Neutrophil (primary cell): ENCODE results near the gene DHX35.

ENCODE experiments used
- H3K27ac ChIP-seq: fragments of 200-600 bp; sonication (generic); 2 replicates; pipeline ENCODE4 v1.5.1; 2016; ENCODE audit warnings: mild to moderate bottlenecking, moderate library complexity
- H3K27me3 ChIP-seq: fragments of 200-600 bp; sonication (generic); 2 replicates; pipeline ENCODE4 v1.6.0; 2016; ENCODE audit warnings: mild to moderate bottlenecking
- H3K36me3 ChIP-seq: fragments of 200-600 bp; sonication (generic); 2 replicates; pipeline ENCODE4 v1.5.1; 2017
- H3K4me1 ChIP-seq, 2 experiments: fragments of 200-600 bp in 1 of 2; sonication (generic) in 1 of 2; 1 replicate in 1 of 2; 2 replicates in 1 of 2; pipeline versions ENCODE4 v1.5.1 to v1.6.1; 2013 to 2016; ENCODE audit warnings: low read depth in 1 of 2, low read length in 1 of 2, mild to moderate bottlenecking in 1 of 2, moderate library complexity in 1 of 2; ENCODE audit not compliant: control insufficient read depth in 1 of 2, insufficient read depth in 1 of 2
- H3K4me3 ChIP-seq, 2 experiments: fragments of 200-600 bp in 1 of 2; sonication (generic) in 1 of 2; 1 replicate in 1 of 2; 2 replicates in 1 of 2; pipeline ENCODE4 v1.5.1; 2013 to 2016; ENCODE audit warnings: low read depth in 1 of 2, low read length in 1 of 2, mild to moderate bottlenecking in 1 of 2, moderate library complexity in 1 of 2
- H3K9me3 ChIP-seq: fragments of 200-600 bp; sonication (generic); 2 replicates; pipeline ENCODE4 v1.5.1; 2016
- CTCF ChIP-seq: fragments of 200-600 bp; sonication (generic); IDR thresholded peaks from 2 replicates; pipeline ENCODE4 v1.5.1; 2016; ENCODE audit warnings: antibody characterized with exemption

DHX35 gene

GRCh38 chr20:39057911-39058310, 95.8 kb downstream of the DHX35 start:
- no peak for TF ChIP-seq CTCF
- no peaks in the 10 kb centered on the region for H3K36me3 ChIP-seq
- no peaks in the 10 kb centered on the region for H3K4me1 ChIP-seq
- no peak overlapping the region for H3K4me3 ChIP-seq
- peaks cover 7% of the 10 kb centered on the region for H3K27me3 ChIP-seq
- H3K9me3 ChIP-seq = no peaks in the 10 kb centered on the region
- no peak overlapping the region for H3K27ac ChIP-seq

- no peak for TF ChIP-seq CTCF
- Histone ChIP-seq H3K27ac (no peak overlapping the region), H3K27me3 (peaks cover 5% of the 10 kb centered on the region), H3K4me1 (no peaks in the 10 kb centered on the region), H3K36me3 (no peaks in the 10 kb centered on the region), H3K4me3 (no peak overlapping the region), H3K9me3 (no peaks in the 10 kb centered on the region)
These were observed 96.9 kb downstream of the DHX35 start for GRCh38 chr20:39059036-39059435.

GRCh38 chr20:39066471-39067242, 104.5 kb downstream of the DHX35 start:
- Histone ChIP-seq H3K4me1 (no peaks in the 10 kb centered on the region), H3K4me3 (no peak overlapping the region), H3K9me3 (no peaks in the 10 kb centered on the region), H3K36me3 (no peaks in the 10 kb centered on the region), H3K27me3 (peaks cover 40% of the 10 kb centered on the region), H3K27ac (no peak overlapping the region)
- TF ChIP-seq CTCF = no peak

GRCh38 chr20:39067526-39068216, 105.5 kb downstream of the DHX35 start:
- Histone ChIP-seq H3K36me3 (no peaks in the 10 kb centered on the region), H3K27me3 (peaks cover 40% of the 10 kb centered on the region), H3K9me3 (no peaks in the 10 kb centered on the region), H3K27ac (no peak overlapping the region), H3K4me1 (no peaks in the 10 kb centered on the region), H3K4me3 (no peak overlapping the region)
- no peak for TF ChIP-seq CTCF

GRCh38 chr20:39069976-39070375, 107.8 kb downstream of the DHX35 start:
- no peaks in the 10 kb centered on the region for H3K36me3 ChIP-seq

More at GRCh38 chr20:39069976-39070375, 107.8 kb downstream of the DHX35 start:
- H3K27ac ChIP-seq = no peak overlapping the region
- no peaks in the 10 kb centered on the region for H3K4me1 ChIP-seq
- no peaks in the 10 kb centered on the region for H3K9me3 ChIP-seq
- TF ChIP-seq CTCF = no peak
- H3K27me3 ChIP-seq = peaks cover 49% of the 10 kb centered on the region
- H3K4me3 ChIP-seq = no peak overlapping the region
